ENCODE measurements around the gene RPN2.

The RPN2 gene

DNA sequence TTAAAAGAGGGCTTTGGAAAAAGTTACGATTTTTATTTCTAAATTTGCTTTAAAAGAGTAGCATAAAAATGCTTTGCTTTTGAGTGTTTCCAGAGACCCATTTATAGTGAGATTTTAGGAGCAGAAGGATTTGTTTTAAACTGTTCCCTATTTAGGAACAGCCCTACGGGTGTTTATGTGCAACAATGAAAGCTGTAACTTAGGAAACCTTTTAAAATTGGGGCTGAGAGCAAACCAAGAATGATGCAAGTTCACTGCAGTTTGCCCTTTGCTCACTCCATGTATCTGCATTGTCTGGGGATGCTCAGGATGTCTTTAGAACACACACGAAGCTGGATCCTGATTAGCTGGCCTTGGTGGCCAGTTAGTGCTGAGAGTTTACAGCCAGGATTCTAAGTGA lies 41.6 kb downstream of the RPN2 start:
- H2BK5ac ChIP-seq (ENCODE audit: low read depth, low read length, poor library complexity, severe bottlenecking): no peak overlapping the region
- H3K23ac ChIP-seq (ENCODE audit: low read length in 2 of 2): no peak overlapping the region
- no peak overlapping the region for H2AFZ ChIP-seq (ENCODE audit: low read depth, low read length)
- no peak overlapping the region for H3K4ac ChIP-seq (ENCODE audit: low read depth in 1 of 2, low read length in 2 of 2)
- no peaks in the 10 kb centered on the region for H3K27me3 ChIP-seq (ENCODE audit: control insufficient read depth in 1 of 2, insufficient read depth in 1 of 2, low read length in 2 of 2)
- no peak overlapping the region for H2BK120ac ChIP-seq (ENCODE audit: low read depth, low read length)
- H3K18ac ChIP-seq (ENCODE audit: low read depth in 1 of 2, low read length in 2 of 2): no peak overlapping the region
- no peak overlapping the region for H3K4me3 ChIP-seq (ENCODE audit: insufficient read depth in 1 of 2, low read depth in 1 of 2, low read length in 2 of 2)
- no peak overlapping the region for H2BK15ac ChIP-seq (ENCODE audit: low read depth, poor library complexity, severe bottlenecking)
- no peak overlapping the region for H3K27ac ChIP-seq (ENCODE audit: low read length, poor library complexity, severe bottlenecking)
- H3K4me2 ChIP-seq (ENCODE audit: low read length, poor library complexity, severe bottlenecking): no peak overlapping the region
- H3K36me3 ChIP-seq (ENCODE audit: control insufficient read depth in 1 of 2, insufficient read depth in 2 of 2, low read depth in 1 of 2, low read length in 2 of 2): peaks cover 34 to 62% of the 10 kb centered on the region in 2 experiments
- peaks cover 32% of the 10 kb centered on the region for H3K79me1 ChIP-seq (replicated peaks; ENCODE audit: low read length, poor library complexity, severe bottlenecking)
- H3K4me1 ChIP-seq (ENCODE audit: control insufficient read depth, insufficient read depth, low read depth, low read length): no peaks in the 10 kb centered on the region
- no peaks in the 10 kb centered on the region for H3K9me3 ChIP-seq (ENCODE audit: control insufficient read depth, low read length)
- H3K14ac ChIP-seq (ENCODE audit: low read length in 2 of 2): no peak overlapping the region
- H3K9ac ChIP-seq (ENCODE audit: low read length): peak overlapping the region; percentile 58
- DNase-seq: peak; percentile 21
- H4K91ac ChIP-seq (ENCODE audit: low read length): no peak overlapping the region
- no peak overlapping the region for H4K8ac ChIP-seq (ENCODE audit: low read length)
- H2BK12ac ChIP-seq (ENCODE audit: low read length in 2 of 2): no peak overlapping the region
- WGBS: 83% methylated on average over 3 of the region's 3 CpGs
- H2AK5ac ChIP-seq (ENCODE audit: low read length, severe bottlenecking): no peak overlapping the region

DNA sequence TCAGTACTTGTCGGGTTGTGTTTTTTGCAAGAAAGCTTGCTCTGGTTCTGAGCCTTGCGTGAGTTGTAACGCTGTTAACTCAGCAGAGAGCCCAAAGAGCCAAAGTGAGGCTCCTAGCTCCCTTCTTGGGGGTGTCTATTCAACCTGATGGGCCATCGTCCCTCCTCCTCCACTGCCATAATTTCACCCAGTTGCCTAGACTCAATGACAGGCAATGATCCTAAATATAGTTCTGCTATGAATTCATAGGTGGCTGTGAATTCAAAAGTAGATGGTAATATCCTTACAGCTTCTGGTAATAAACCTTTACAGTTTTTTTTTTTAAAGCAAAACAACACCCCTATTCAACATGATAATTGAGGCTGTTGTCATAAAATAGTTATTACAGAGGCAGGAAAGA lies 43.0 kb downstream of the RPN2 start:
- H2BK120ac ChIP-seq (ENCODE audit: low read depth, low read length): no peak overlapping the region
- no peak overlapping the region for H2AFZ ChIP-seq (ENCODE audit: low read depth, low read length)
- H3K4me3 ChIP-seq (ENCODE audit: insufficient read depth in 1 of 2, low read depth in 1 of 2, low read length in 2 of 2): no peak overlapping the region
- no peak overlapping the region for H3K4me2 ChIP-seq (ENCODE audit: low read length, poor library complexity, severe bottlenecking)
- no peaks in the 10 kb centered on the region for H3K27me3 ChIP-seq (ENCODE audit: control insufficient read depth in 1 of 2, insufficient read depth in 1 of 2, low read length in 2 of 2)
- no peaks in the 10 kb centered on the region for H3K4me1 ChIP-seq (ENCODE audit: control insufficient read depth, insufficient read depth, low read depth, low read length)
- no peak overlapping the region for H2BK5ac ChIP-seq (ENCODE audit: low read depth, low read length, poor library complexity, severe bottlenecking)
- H4K8ac ChIP-seq (ENCODE audit: low read length): no peak overlapping the region
- no peak overlapping the region for H3K9ac ChIP-seq (ENCODE audit: low read length)
- no peak overlapping the region for H3K4ac ChIP-seq (ENCODE audit: low read depth in 1 of 2, low read length in 2 of 2)
- H3K14ac ChIP-seq (ENCODE audit: low read length in 2 of 2): no peak overlapping the region
- no peak overlapping the region for H4K91ac ChIP-seq (ENCODE audit: low read length)
- H2AK5ac ChIP-seq (ENCODE audit: low read length, severe bottlenecking): no peak overlapping the region
- H3K27ac ChIP-seq (ENCODE audit: low read length, poor library complexity, severe bottlenecking): no peak overlapping the region
- no peak for DNase-seq
- H3K79me1 ChIP-seq (replicated peaks; ENCODE audit: low read length, poor library complexity, severe bottlenecking): peaks cover 34% of the 10 kb centered on the region
- no peak overlapping the region for H3K23ac ChIP-seq (ENCODE audit: low read length in 2 of 2)
- H3K36me3 ChIP-seq (ENCODE audit: control insufficient read depth in 1 of 2, insufficient read depth in 2 of 2, low read depth in 1 of 2, low read length in 2 of 2): peaks cover 42 to 66% of the 10 kb centered on the region in 2 experiments
- H2BK12ac ChIP-seq (ENCODE audit: low read length in 2 of 2): no peak overlapping the region
- no peaks in the 10 kb centered on the region for H3K9me3 ChIP-seq (ENCODE audit: control insufficient read depth, low read length)
- WGBS: 98% methylated on average over 3 of the region's 4 CpGs
- H2BK15ac ChIP-seq (ENCODE audit: low read depth, poor library complexity, severe bottlenecking): peak overlapping the region; percentile 20
- no peak overlapping the region for H3K18ac ChIP-seq (ENCODE audit: low read depth in 1 of 2, low read length in 2 of 2)

DNA sequence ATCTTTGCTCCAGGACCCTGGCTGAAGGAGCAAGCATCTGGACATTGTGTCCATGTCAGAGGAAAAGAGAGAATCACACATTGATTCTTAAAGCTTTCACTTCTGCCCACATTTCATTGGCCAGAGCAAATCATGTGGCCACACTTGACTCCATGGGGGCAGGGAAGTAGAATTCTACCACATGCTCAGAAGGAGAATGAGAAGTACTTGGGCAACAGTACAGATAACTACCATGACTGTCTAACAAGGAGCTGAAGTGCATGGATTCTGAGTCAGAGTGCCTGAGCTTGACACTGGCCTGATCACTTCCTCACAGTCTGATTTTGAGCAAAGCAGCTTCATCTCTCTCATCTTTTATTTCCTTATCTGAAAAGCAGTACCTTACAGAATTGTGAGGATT lies 43.9 kb downstream of the RPN2 start:
- Histone ChIP-seq H3K4me2 (ENCODE audit: low read length, poor library complexity, severe bottlenecking) (no peak overlapping the region), H2BK15ac (ENCODE audit: low read depth, poor library complexity, severe bottlenecking) (no peak overlapping the region), H2BK5ac (ENCODE audit: low read depth, low read length, poor library complexity, severe bottlenecking) (no peak overlapping the region), H3K4me3 (ENCODE audit: insufficient read depth in 1 of 2, low read depth in 1 of 2, low read length in 2 of 2) (peak overlapping the region in 1 of 2 experiments; percentile 31), H3K36me3 (ENCODE audit: control insufficient read depth in 1 of 2, insufficient read depth in 2 of 2, low read depth in 1 of 2, low read length in 2 of 2) (peaks cover 33 to 68% of the 10 kb centered on the region in 2 experiments), H3K4ac (ENCODE audit: low read depth in 1 of 2, low read length in 2 of 2) (no peak overlapping the region), H3K9me3 (ENCODE audit: control insufficient read depth, low read length) (no peaks in the 10 kb centered on the region), H3K4me1 (ENCODE audit: control insufficient read depth, insufficient read depth, low read depth, low read length) (no peaks in the 10 kb centered on the region), H2AK5ac (ENCODE audit: low read length, severe bottlenecking) (peak overlapping the region; percentile 32), H3K9ac (ENCODE audit: low read length) (peak overlapping the region; percentile 68), H2BK12ac (ENCODE audit: low read length in 2 of 2) (no peak overlapping the region), H4K91ac (ENCODE audit: low read length) (no peak overlapping the region), H3K27me3 (ENCODE audit: control insufficient read depth in 1 of 2, insufficient read depth in 1 of 2, low read length in 2 of 2) (no peaks in the 10 kb centered on the region), H3K23ac (ENCODE audit: low read length in 2 of 2) (no peak overlapping the region), H3K18ac (ENCODE audit: low read depth in 1 of 2, low read length in 2 of 2) (no peak overlapping the region), H3K27ac (ENCODE audit: low read length, poor library complexity, severe bottlenecking) (no peak overlapping the region), H4K8ac (ENCODE audit: low read length) (no peak overlapping the region), H2AFZ (ENCODE audit: low read depth, low read length) (no peak overlapping the region), H2BK120ac (ENCODE audit: low read depth, low read length) (no peak overlapping the region), H3K79me1 (replicated peaks; ENCODE audit: low read length, poor library complexity, severe bottlenecking) (peaks cover 36% of the 10 kb centered on the region), H3K14ac (ENCODE audit: low read length in 2 of 2) (no peak overlapping the region)
- DNase-seq: peak; percentile 97

DNA sequence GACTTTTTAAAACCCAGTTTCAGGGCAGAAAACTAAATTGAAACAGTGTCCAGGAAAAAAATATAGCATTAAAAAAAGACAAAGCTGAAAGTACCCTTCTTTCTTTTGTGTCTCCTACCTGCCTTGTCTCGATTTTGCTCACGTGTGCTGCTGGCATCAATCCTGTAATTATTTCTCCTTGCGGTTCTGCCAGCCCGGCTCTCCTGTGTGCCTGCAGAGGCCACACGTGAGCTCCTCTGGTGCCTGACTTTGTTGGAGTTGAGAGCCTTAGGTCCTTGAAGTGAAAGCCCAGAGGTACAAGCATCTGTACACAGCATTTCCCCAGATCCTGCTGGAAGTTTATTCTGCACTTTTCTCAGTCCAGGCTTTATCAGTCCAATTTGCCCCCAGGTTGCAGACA lies 46.0 kb downstream of the RPN2 start:
- Histone ChIP-seq H2AFZ (ENCODE audit: low read depth, low read length) (no peak overlapping the region), H4K8ac (ENCODE audit: low read length) (no peak overlapping the region), H2BK120ac (ENCODE audit: low read depth, low read length) (no peak overlapping the region), H3K14ac (ENCODE audit: low read length in 2 of 2) (no peak overlapping the region), H2AK5ac (ENCODE audit: low read length, severe bottlenecking) (no peak overlapping the region), H2BK12ac (ENCODE audit: low read length in 2 of 2) (no peak overlapping the region), H3K9ac (ENCODE audit: low read length) (no peak overlapping the region), H3K23ac (ENCODE audit: low read length in 2 of 2) (no peak overlapping the region), H3K36me3 (ENCODE audit: control insufficient read depth in 1 of 2, insufficient read depth in 2 of 2, low read depth in 1 of 2, low read length in 2 of 2) (peaks cover 43 to 70% of the 10 kb centered on the region in 2 experiments), H3K79me1 (replicated peaks; ENCODE audit: low read length, poor library complexity, severe bottlenecking) (peaks cover 39% of the 10 kb centered on the region), H2BK15ac (ENCODE audit: low read depth, poor library complexity, severe bottlenecking) (no peak overlapping the region), H3K4ac (ENCODE audit: low read depth in 1 of 2, low read length in 2 of 2) (no peak overlapping the region), H3K9me3 (ENCODE audit: control insufficient read depth, low read length) (no peaks in the 10 kb centered on the region), H3K27me3 (ENCODE audit: control insufficient read depth in 1 of 2, insufficient read depth in 1 of 2, low read length in 2 of 2) (no peaks in the 10 kb centered on the region), H3K18ac (ENCODE audit: low read depth in 1 of 2, low read length in 2 of 2) (no peak overlapping the region), H2BK5ac (ENCODE audit: low read depth, low read length, poor library complexity, severe bottlenecking) (no peak overlapping the region), H3K4me3 (ENCODE audit: insufficient read depth in 1 of 2, low read depth in 1 of 2, low read length in 2 of 2) (no peak overlapping the region), H3K4me1 (ENCODE audit: control insufficient read depth, insufficient read depth, low read depth, low read length) (no peaks in the 10 kb centered on the region), H4K91ac (ENCODE audit: low read length) (no peak overlapping the region), H3K4me2 (ENCODE audit: low read length, poor library complexity, severe bottlenecking) (no peak overlapping the region), H3K27ac (ENCODE audit: low read length, poor library complexity, severe bottlenecking) (no peak overlapping the region)
- DNase-seq: no peak
- 98% methylated on average over 5 of the region's 5 CpGs for WGBS
